Activated CD4-positive, CD25-positive, alpha-beta regulatory T cell treated with anti-CD3 and anti-CD28 coated beads, Interleukin-2, amount 50 U/mL, for 16 hours (primary cell): ENCODE results near the gene BNC1.

ENCODE experiments used
- DNase-seq: peaks from one replicate; pipeline ENCODE4 v3.0.0-alpha.2; 2020; ENCODE audit warnings: low read depth, low spot score

Gene BNC1

GRCh38 chr15:83284559-83285283, at the start of gene BNC1:
TSS of gene BNC1 (minus strand) at chr15:83284664. CDS start at chr15:83284628, 36 bp downstream.
- DNase-seq, result no peak

GRCh38 chr15:83327041-83327440, 42.6 kb upstream of the BNC1 start:
- no peak for DNase-seq

GRCh38 chr15:83324799-83325198, 40.3 kb upstream of the BNC1 start:
- no peak for DNase-seq

GRCh38 chr15:83323296-83323711, 38.8 kb upstream of the BNC1 start:
- DNase-seq, result no peak

- DNase-seq, result no peak
These were observed 38.2 kb upstream of the BNC1 start for GRCh38 chr15:83322691-83323090.

- DNase-seq, result no peak
These were observed 37.6 kb upstream of the BNC1 start for GRCh38 chr15:83322061-83322460.

GRCh38 chr15:83320844-83321243, 36.4 kb upstream of the BNC1 start:
- no peak for DNase-seq

GRCh38 chr15:83320404-83320803, 35.9 kb upstream of the BNC1 start:
- DNase-seq, result no peak

GRCh38 chr15:83319771-83320170, 35.3 kb upstream of the BNC1 start:
- DNase-seq, result no peak

- no peak for DNase-seq
These were observed 34.5 kb upstream of the BNC1 start for GRCh38 chr15:83318861-83319415.

- DNase-seq, result no peak
These were observed 33.6 kb upstream of the BNC1 start for GRCh38 chr15:83318036-83318435.

GRCh38 chr15:83312071-83312470, 27.6 kb upstream of the BNC1 start:
- no peak for DNase-seq

- DNase-seq, result no peak
These were observed 26.3 kb upstream of the BNC1 start for GRCh38 chr15:83310521-83311456.

GRCh38 chr15:83308671-83309070, 24.2 kb upstream of the BNC1 start:
- DNase-seq, result no peak

- DNase-seq, result no peak
These were observed 22.1 kb upstream of the BNC1 start for GRCh38 chr15:83306561-83306960.

GRCh38 chr15:83305704-83306291, 21.3 kb upstream of the BNC1 start:
- DNase-seq, result no peak

- DNase-seq, result no peak
These were observed 20.6 kb upstream of the BNC1 start for GRCh38 chr15:83304861-83305703.

- DNase-seq, result no peak
These were observed 19.1 kb upstream of the BNC1 start for GRCh38 chr15:83303535-83303934.

GRCh38 chr15:83300826-83301225, 16.4 kb upstream of the BNC1 start:
- DNase-seq, result no peak

GRCh38 chr15:83299462-83299861, 15.0 kb upstream of the BNC1 start:
- no peak for DNase-seq

- DNase-seq, result no peak
These were observed 11.0 kb upstream of the BNC1 start for GRCh38 chr15:83295417-83295816.
